Stimulated activated CD4-positive, alpha-beta T cell treated with anti-CD3 and anti-CD28 coated beads, Interleukin-15, amount 100 ng/mL, for 1 hour (primary cell): ENCODE results near the gene KMT2E.
A peak's percentile ranks its signal among the peaks of the same experiment; 100 is the strongest.
"Not testable (repeated sequence)": the region's sequence is repeated elsewhere in the genome, so short reads cannot be mapped to it uniquely, and the experiment has no call there.

ENCODE experiments used
- DNase-seq, 2 donors: peaks; one replicate each; pipeline ENCODE4 v3.0.0-alpha.2; 2020; ENCODE audit warnings: low read depth in 1 of 2, low spot score in 1 of 2

KMT2E gene

GRCh38 chr7:104983076-104983577 is 30.9 kb upstream of the KMT2E start:
- no peak for DNase-seq

GRCh38 chr7:104983578-104984539 is 30.1 kb upstream of the KMT2E start:
- DNase-seq: peak; percentile 67 to 72

DNA sequence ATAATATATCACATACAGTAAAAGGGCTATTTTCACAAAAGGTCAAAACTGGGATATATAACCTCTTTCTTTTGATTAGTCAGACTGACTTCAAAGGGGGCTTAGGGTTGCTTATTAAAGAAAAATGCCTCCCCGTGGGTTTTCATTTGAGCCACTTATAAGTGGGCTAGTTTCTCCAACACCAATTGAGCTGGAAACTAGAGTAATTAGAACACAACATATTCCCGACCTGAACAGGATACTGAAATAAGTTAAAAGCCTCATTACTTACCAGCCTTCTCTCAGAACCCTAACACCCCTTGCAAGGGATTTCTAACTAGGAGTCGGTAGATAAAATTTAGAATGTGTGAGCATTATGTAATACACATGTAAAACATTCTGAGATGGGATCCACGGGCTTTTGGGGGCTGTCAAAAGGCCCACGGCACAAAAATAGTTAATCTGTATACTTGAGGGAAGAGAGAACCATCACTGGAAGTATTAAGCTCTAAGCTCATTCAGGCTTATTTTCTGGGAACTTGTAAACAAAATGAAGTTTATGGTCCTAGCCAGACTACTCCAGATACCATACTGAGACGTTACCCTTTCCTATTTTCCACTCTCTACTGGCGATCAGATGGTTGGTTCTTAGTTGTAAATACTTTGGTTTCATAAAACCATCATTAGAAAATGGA is 29.3 kb upstream of the KMT2E start:
- DNase-seq: no peak

DNA sequence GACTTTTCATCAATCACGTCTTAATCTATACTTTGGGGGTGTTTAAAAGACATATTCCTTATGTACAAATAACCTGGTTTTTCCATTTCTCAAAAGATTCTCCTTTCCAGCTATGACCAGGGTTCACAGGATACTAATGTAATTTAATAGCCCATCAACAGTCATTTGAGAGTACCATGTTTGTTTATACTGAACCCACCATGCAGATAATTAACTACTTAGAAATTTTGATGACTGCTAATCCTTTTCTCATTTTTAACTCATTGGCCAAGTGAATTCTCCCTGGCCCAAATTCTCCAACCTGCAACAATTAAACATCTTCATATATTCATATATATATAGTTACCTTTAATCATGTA is 28.8 kb upstream of the KMT2E start:
- no peak for DNase-seq

DNA sequence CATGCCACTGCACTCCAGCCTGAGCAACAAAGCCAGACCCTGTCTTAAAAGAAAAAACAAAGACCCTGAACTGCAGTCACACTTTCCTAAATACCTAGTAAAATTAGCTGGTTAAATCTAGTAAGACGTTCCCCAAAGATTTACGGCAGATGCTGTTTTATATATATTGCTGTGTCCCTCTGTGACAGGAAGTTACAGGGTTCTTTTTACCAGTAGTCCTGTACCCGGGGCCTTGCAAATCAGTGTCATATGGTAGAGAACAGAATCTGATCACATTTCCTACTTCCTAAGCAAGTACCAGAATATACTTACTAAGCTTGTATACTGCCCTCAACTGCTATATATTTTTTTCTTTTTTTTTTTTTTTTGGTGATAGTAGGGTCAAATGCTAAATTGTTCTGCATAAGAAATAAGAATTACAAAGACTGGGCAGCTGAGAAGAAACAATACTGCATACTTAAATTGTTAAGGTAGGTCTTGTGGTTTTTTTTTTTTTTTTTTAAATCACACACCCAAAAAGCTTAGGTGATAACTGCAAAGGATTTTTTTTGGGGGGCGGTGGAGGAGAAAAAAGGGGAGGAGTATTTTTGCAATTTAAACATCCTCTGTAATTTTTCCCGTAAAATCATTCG is 27.3 kb upstream of the KMT2E start:
- DNase-seq: no peak

GRCh38 chr7:104987403-104987802 is 26.6 kb upstream of the KMT2E start:
- not testable (repeated sequence) for DNase-seq

GRCh38 chr7:104990983-104991382 is 23.0 kb upstream of the KMT2E start:
- no peak for DNase-seq

DNA sequence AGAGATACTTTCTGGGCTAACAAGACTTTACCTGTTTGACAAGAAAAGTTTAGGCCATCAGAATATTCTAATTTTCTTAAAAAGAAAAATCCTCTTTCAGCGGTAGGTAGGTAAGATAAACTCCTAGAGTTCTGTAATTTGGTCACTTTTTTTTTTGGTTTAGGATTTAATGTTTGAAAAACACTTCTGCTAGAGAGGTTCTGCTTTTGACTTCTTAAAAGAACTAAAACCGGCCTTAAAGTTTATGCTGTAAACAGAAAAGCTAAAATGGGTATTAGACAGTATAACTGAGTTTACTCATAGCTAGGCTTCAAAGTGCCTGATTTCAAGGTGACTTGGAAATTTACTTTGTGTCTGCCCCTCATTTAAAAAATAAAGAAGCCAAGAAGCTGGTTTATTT is 21.7 kb upstream of the KMT2E start:
- DNase-seq: no peak

GRCh38 chr7:104993217-104993862 is 20.7 kb upstream of the KMT2E start:
- DNase-seq: no peak

- no peak for DNase-seq
Observed at GRCh38 chr7:104998040-104998752, 15.8 kb upstream of the KMT2E start.

GRCh38 chr7:105000200-105000599 is 13.8 kb upstream of the KMT2E start:
- no peak for DNase-seq

DNA sequence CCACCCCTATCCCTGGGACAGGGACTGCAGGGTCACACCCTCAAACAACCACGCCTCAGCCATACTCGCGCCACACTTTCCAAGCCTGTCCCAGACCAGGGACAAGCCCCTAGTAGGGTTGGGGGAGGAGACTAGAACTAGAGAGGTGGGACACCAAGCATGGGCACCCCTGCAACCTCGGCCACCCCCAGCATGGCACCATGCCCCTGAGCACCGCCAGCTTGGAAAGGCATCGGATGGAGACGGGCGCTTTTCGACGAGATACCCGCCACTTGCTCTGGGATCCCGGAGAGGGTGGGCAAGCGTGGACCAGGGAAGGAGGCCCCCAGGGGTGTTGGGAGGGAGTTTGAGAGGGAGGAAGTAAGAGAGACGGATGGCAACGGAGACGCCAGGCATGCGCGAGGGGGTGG is 13.1 kb upstream of the KMT2E start:
- DNase-seq: no peak

DNA sequence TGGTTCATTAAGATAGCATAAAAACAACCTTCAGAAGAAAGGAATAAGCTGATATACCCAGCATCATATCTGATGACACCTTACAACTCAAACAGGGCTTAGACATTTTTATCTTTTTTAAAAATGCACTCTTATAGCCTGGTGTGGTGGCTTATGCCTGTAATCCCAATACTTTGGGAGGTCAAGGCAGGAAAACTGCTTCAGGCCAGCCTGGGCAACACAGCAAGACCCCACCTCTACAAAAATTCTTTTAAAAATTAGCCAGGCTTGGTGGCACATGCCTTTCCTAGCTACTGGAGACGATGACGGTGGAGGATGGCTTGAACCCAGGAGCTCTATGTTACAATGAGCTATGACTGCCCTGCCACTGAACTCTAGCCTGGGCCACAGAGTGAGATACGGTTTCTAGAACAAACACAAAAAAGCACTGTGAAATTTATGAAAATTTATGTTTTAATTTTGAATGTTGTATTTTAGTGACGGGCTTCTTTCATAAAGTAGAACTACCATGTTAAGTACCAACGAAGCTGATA is 12.3 kb upstream of the KMT2E start:
- no peak for DNase-seq

GRCh38 chr7:105003275-105003674 is 10.7 kb upstream of the KMT2E start:
- DNase-seq: no peak

GRCh38 chr7:105003872-105004510 is 10.0 kb upstream of the KMT2E start:
- no peak for DNase-seq

DNA sequence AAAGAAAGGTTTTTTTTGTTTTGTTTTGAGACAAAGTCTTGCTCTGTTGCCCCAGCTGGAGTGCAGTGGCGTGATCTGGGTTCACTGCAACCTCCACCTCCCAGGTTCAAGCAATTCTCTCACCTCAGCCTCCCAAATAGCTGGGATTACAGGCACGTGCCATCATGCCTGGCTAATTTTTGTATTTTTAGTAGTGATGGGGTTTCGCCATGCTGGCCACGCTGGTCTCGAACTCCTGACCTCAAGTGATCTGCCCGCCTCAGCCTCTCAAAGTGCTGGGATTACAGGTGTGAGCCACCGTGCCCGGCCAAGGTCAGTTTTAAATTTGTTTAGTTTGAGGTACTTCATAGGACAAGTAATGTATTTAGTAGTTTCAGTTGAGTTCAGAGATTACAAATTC is 9.0 kb upstream of the KMT2E start:
- DNase-seq: not testable (repeated sequence)

DNA sequence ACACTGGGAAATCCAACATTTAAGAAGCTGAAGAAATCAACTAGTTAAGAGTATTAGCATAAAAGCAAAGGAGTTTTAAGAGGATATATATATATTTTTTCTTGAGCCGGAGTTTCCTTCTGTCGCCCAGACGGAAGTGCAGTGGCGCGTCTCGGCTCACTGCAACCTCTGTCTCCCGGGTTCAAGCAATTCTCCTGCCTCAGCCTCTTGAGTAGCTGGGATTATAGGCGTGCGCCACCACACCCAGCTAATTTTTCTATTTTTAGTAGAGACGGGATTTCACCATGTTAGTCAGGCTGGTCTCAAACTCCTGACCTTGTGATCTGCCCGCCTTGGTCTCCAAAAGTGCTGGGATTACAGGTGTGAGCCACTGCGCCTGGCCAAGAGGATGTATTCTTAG is 8.5 kb upstream of the KMT2E start:
- not testable (repeated sequence) for DNase-seq

DNA sequence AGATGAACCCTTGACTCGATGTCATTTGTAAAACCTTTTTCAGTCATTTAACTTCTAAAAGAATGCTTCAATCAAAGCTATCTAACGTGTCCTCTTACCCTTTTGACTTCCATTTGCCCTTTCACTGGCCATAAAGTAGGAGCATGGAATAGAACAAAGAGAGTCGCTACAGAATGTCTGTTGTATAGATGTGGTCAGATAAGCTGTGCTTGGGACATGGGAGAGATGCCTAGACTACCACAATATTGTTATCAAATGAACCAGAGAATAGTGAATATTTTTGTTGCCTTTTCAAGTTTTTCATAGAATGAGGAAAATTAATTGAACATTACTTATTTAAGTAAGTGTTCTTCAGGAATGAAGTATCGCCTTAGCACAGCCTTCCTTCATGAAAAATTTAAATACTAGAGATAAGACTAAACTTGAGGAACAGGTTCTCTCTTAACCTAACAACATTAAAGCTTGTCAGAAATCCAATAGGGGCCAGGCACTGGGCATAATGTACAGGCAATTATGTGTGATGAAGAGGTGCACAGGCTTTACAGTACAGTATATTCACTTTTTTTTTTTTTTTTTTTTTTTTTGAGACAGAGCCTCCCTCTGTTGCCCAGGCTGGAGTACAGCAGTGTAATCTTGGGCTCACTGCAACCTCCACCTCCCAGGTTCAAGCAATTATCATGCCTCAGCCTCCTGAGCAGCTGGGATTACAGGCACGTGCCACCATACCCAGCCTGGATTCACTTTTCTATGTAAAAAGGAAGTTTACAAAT is 7.5 kb upstream of the KMT2E start:
- no peak for DNase-seq

GRCh38 chr7:105007298-105007697 is 6.7 kb upstream of the KMT2E start:
- DNase-seq: no peak
